CD4-positive, alpha-beta T cell treated with Interleukin-21 for 1 hour (primary cell): ENCODE measurements around the gene GPC4.
"Not testable (repeated sequence)": the region's sequence is repeated elsewhere in the genome, so short reads cannot be mapped to it uniquely, and the experiment has no call there.

Source experiments
- DNase-seq: peaks from one replicate; pipeline ENCODE4 v3.0.0-alpha.2; 2020

The GPC4 gene

GRCh38 chrX:133365871-133366611 lies 49.2 kb downstream of the GPC4 start:
- DNase-seq = no peak

GRCh38 chrX:133364865-133365264 lies 50.4 kb downstream of the GPC4 start:
- no peak for DNase-seq

- DNase-seq = no peak
Observed at GRCh38 chrX:133364196-133364595, 51.1 kb downstream of the GPC4 start.

- DNase-seq = no peak
Observed at GRCh38 chrX:133362538-133362937, 52.8 kb downstream of the GPC4 start.

- DNase-seq = no peak
Observed at GRCh38 chrX:133359466-133359865, 55.8 kb downstream of the GPC4 start.

GRCh38 chrX:133353233-133353632 lies 62.1 kb downstream of the GPC4 start:
- DNase-seq = no peak

GRCh38 chrX:133350751-133351150 lies 64.5 kb downstream of the GPC4 start:
- no peak for DNase-seq

- no peak for DNase-seq
Observed at GRCh38 chrX:133346026-133346425, 69.3 kb downstream of the GPC4 start.

- DNase-seq = no peak
Observed at GRCh38 chrX:133339566-133339965, 75.7 kb downstream of the GPC4 start.

GRCh38 chrX:133337250-133337649 lies 78.0 kb downstream of the GPC4 start:
- DNase-seq = no peak

GRCh38 chrX:133335027-133335426 lies 80.3 kb downstream of the GPC4 start:
- DNase-seq = peak; percentile 1

GRCh38 chrX:133333154-133333750 lies 82.0 kb downstream of the GPC4 start:
- no peak for DNase-seq

- DNase-seq = no peak
Observed at GRCh38 chrX:133332737-133333136, 82.6 kb downstream of the GPC4 start.

- DNase-seq = no peak
Observed at GRCh38 chrX:133330956-133331355, 84.3 kb downstream of the GPC4 start.

GRCh38 chrX:133325422-133325821 lies 89.9 kb downstream of the GPC4 start:
- DNase-seq = no peak

- no peak for DNase-seq
Observed at GRCh38 chrX:133323431-133323830, 91.9 kb downstream of the GPC4 start.

GRCh38 chrX:133322269-133322668 lies 93.0 kb downstream of the GPC4 start:
- DNase-seq = not testable (repeated sequence)

- no peak for DNase-seq
Observed at GRCh38 chrX:133321451-133321850, 93.8 kb downstream of the GPC4 start.

- no peak for DNase-seq
Observed at GRCh38 chrX:133314281-133314680, 101.0 kb downstream of the GPC4 start.

- no peak for DNase-seq
Observed at GRCh38 chrX:133308499-133308897, 106.8 kb downstream of the GPC4 start.

- DNase-seq = no peak
Observed at GRCh38 chrX:133307637-133308498, 107.4 kb downstream of the GPC4 start.

GRCh38 chrX:133307094-133307493 lies 108.2 kb downstream of the GPC4 start:
- DNase-seq = no peak

GRCh38 chrX:133306316-133306715 lies 109.0 kb downstream of the GPC4 start:
- no peak for DNase-seq

- no peak for DNase-seq
Observed at GRCh38 chrX:133305348-133305747, 109.9 kb downstream of the GPC4 start.
